NCI-H1436 treated with DMSO at 0.1 percent for 48 hours (cell line): Measurements from ENCODE around the gene CLSTN1.
"Not testable (repeated sequence)": the region's sequence is repeated elsewhere in the genome, so short reads cannot be mapped to it uniquely, and the experiment has no call there.

Experiments
- DNase-seq: peaks from one replicate; lab custom pipeline; 2025; lab: John Stamatoyannopoulos, UW

CLSTN1 gene

GRCh38 chr1:9762446-9762845 is 61.3 kb downstream of the CLSTN1 start:
- not testable (repeated sequence) for DNase-seq

DNA sequence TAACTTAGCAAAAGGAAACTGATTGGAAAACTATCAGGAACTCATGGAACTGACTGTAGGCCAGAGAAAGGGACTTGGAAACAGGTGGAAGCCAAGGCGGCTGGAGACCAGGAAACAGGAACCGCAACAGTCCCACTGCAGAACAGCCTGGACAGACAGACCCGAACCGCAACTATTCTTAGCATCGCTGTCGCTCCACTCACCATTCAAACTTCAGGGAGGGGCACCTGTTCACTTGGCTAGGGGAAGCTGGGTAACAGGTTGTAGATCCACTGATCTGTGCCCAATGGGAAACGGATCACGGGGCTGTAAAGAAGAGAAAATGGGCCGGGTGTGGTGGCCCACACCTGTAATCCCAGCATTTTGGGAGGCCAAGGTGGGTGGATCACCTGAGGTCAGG is 61.9 kb downstream of the CLSTN1 start:
- no peak for DNase-seq

- no peak for DNase-seq
Observed at GRCh38 chr1:9760824-9761223, 62.9 kb downstream of the CLSTN1 start.

DNA sequence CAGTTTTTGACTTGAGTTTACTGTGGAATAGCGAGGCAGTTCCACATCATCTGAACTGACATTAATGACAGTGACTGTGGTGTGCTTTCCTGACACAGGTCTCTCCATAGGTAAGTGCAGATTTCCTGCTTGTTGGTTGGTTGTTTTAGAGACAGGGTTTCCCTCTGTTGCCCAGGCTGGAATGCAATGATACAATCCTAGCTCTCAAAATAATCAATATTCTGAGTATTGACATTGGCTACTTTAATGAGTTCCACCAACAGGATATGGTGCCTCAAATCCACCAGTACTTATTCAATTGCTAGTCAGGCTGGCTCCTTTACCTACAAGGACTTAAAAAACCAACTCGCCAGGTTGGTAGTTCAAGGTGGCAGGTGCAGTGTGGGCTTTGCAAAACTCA is 63.8 kb downstream of the CLSTN1 start:
- DNase-seq = no peak

GRCh38 chr1:9758559-9759121 is 65.1 kb downstream of the CLSTN1 start:
- no peak for DNase-seq

- DNase-seq = no peak
Observed at GRCh38 chr1:9755441-9755995, 68.2 kb downstream of the CLSTN1 start.

DNA sequence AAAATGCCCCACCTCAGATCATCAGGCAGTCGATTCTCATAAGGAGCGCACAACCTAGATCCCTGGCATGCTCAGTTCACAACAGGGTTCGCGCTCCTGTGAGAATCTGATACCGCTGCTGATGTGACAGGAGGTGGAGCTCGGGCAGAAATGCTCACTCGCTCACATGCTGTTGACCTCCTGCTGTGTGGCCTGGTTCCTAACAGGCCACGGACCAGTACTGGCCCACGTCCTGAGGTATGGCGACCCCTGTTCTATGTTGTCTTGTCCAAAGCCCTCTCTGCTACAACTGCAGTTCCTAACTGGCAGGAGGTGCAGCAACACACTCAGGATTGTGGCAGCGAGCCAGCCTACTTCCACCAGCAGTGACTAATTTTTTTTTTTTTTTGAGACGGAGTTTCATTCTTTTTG is 70.6 kb downstream of the CLSTN1 start:
- DNase-seq = no peak

DNA sequence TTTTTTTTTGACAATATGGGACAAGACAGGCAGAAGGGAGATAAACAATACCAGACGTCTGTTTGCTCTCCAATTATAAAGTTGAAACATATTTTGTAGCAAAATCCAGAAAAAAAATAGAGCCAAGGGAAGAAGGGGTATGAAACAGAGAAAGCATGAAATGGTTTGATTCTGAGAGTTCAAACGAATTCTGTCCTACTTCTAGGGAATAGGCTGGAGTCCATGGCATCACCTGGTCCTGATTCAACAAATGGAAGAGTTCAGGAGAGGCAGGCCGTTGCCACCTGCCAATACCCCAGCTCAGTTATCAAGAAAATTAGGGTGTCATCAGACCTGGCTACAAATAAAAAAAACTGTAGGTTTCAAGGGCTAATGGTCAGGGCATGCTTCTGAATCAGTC is 71.8 kb downstream of the CLSTN1 start:
- DNase-seq = no peak

DNA sequence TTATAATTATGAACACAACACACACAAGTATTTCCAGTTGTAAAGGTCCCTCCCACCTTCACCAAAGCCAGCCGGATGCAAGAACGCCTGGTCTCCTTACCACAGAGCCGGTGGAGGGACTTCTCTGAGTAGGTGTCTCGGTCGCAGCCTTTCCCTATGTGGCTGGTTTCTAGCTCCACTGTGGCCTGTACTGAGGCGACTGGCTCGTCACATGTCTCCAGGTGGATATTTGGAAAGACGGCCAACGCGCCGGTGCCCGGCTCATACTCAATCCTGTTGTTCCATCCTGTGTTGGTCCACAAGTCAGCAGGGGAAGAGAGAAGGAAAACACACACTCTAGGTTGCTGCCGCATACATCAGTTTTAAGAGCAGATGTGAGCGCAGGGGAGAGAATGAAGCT is 74.4 kb downstream of the CLSTN1 start:
- no peak for DNase-seq

- DNase-seq = not testable (repeated sequence)
Observed at GRCh38 chr1:9748391-9748790, 75.4 kb downstream of the CLSTN1 start.

DNA sequence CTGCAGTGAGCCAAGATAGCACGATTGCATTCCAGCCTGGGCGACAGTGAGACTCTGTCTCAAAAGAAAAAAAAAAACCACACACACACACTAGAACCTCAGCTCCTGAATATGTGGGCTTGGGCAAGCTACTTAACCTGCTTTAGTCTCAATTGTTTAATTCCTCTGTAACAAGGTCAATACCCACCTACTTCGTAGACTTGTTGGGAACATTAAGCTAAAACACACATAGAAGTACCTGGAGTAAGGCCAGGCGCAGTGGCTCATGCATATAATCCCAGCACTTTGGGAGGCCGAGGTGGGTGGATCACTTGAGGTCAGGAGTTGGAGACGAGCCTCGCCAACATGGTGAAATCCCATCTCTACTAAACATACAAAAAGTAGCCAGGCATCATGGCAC is 77.1 kb downstream of the CLSTN1 start:
- no peak for DNase-seq

DNA sequence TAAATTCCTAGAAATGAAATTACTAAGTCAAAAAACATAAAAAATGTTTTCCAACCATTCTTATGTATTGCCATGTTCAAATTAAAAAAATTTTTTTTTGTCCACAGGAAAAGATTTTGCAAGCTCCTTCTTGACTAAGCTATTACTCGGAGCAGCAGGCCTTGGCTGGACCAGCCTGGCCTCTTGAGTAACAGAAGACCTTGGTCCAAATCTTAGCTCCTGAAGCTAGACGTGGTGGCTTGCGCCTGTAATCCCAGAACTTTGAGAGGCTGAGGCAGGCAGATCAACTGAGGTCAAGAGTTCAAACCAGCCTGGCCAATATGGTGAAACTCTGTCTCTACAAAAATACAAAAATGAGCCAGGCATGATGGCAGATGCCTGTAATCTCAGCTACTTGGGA is 77.6 kb downstream of the CLSTN1 start:
- no peak for DNase-seq

- no peak for DNase-seq
Observed at GRCh38 chr1:9744106-9744799, 79.5 kb downstream of the CLSTN1 start.

DNA sequence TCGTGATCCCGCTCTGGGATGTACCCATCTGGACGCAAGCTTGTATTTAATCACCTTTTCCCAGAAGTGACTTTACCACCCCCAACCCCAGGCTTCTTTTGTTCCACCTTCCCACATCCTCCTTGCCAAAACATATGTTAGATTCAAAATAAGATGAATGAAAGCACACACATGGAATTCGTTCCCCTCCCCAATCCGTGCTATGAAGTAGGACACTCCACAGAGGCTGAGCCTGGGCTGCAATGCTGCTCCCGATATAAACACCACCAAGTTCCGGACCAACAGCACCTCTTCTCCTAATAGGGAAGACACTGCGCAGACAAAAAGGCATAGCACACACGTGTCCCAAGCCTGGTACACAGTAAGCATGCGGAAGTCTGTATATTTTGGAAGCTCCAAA is 86.1 kb downstream of the CLSTN1 start:
- no peak for DNase-seq

DNA sequence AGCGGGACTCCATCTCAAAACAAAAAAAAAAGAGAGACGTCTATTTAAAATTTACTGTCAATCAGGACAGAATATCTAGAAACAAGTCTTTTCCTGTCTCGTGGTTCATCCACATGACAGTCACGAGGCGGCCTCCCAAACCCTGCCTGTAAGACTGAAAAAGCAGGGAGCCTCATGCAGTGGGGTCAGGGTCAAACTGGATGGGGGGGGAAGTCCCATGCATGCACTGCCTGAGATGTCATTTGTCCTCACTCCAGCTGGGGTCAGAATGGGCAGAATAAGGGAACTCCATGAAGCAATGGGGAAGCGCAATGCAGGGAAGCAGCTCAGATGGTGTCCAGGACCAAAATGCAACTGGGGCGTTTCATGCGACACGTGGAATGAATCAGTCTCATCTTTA is 86.7 kb downstream of the CLSTN1 start:
- DNase-seq = no peak

GRCh38 chr1:9736241-9736640 is 87.5 kb downstream of the CLSTN1 start:
- no peak for DNase-seq

- DNase-seq = no peak
Observed at GRCh38 chr1:9735800-9736199, 88.0 kb downstream of the CLSTN1 start.

- no peak for DNase-seq
Observed at GRCh38 chr1:9733160-9733789, 90.5 kb downstream of the CLSTN1 start.

DNA sequence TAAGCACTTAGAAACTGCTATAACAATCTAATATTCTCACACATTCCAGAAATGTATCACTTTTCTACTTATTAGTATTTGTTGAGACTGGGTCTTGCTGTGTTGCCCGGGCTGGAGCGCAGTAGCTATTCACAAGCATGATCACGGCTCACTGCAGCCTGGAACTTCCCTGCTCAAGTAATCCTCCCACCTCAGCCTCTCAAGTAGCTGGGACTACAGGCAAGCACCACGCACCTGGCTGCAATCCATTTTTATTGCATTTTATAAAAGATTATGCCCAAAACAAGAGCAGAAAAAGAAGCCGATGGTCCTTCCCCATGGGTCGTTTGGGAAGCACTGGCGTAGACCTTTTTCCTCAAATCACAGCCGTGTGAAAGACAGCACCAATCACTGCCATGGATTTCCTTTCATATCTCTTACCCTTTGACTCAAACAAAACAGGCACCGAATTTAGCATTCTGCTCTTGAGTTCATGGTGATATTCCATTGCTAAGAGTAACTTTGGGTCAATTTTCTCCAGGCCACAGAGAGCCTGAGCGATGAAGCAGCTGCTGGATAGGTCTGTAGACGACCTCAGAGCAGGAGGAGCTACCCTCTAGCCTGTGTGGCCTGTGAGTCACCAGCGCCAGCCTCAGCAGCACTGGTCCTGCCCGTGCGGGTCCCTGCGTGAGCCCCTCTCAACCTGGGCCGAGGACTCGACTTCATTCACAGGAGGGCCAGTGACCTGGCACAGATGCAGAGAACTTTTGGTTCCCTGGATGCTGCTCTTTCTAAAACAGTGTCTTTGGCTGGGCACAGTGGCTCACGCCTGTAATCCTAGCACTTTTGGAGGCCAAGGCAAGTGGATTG is 91.4 kb downstream of the CLSTN1 start:
- no peak for DNase-seq

DNA sequence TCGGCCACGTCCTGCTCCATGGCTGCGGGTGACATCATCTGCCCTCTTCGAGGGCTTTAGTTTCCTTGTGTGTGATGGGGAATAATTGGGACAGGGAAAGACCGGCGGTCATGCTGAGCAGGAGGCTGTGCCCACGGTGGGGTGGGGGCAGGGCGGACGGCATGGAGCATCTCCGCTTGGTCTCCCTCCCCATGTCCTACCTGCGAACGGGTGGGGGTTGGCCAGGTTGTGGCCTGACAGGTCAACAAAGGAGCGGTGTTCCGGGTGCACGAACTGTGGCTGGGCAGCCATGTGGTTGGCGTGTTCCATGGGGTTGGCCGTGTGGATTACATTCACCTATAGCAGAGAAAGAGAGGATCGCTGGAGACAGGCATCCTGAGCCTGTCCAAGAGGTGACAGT is 92.2 kb downstream of the CLSTN1 start:
- no peak for DNase-seq

DNA sequence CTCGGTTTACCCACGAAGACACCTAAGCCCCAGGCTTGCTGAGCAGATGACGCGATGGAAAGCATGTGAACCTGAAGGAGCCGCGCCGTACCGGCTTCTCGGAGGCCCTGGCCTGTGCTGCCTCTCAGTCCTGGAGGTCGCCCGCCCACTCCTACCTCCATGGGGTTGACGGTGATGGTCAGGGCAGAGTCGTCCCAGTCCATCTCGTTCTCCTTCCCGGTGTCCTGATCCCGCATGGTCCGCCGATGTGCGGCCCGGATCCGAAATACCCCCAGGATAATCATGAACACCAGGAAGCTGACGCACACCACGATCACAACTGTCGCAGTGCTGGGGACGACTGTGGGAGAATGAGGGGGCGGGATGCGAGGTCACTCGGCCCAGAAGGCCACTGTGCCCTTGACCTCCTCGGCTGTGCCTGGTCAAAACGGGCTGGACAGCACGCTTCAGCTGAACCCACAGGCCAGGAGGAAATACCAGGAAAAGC is 92.7 kb downstream of the CLSTN1 start:
- no peak for DNase-seq
